Measurements from ENCODE around the gene GAGE12D. TPM values are rescaled to one million over a fixed set of nuclear protein-coding genes. Genes with fewer than 3 reads are reported as not detected.

Gene GAGE12D
- total and polyA plus RNA-seq, 2 donors (not counting 1 experiment from before 2014, with no cell fraction given): not detected

Small RNA genes within 50 kb of the gene (small RNA-seq; reads per million reads assigned to genes)
- not detected for gene GAGE12B (ENCODE audit: insufficient read length, low read depth, low replicate concordance)

Other genes with a start within 250 kb of the GAGE12D start
- not detected in 2 replicates for gene GAGE10, start 238.1 kb upstream of the GAGE12D start, total RNA-seq
- not detected in 2 replicates for gene GAGE10, start 238.1 kb upstream of the GAGE12D start, polyA plus RNA-seq
- gene GAGE12J, start 219.7 kb upstream of the GAGE12D start, total RNA-seq: not detected in 2 replicates
- not detected in 2 replicates for gene GAGE12J, start 219.7 kb upstream of the GAGE12D start, polyA plus RNA-seq
- not detected in 2 replicates for gene GAGE13, start 210.2 kb upstream of the GAGE12D start, total RNA-seq
- not detected in 2 replicates for gene GAGE13, start 210.2 kb upstream of the GAGE12D start, polyA plus RNA-seq
- gene GAGE12C, start 9.6 kb upstream of the GAGE12D start, total RNA-seq: not detected in 2 replicates
- not detected in 2 replicates for gene GAGE12C, start 9.6 kb upstream of the GAGE12D start, polyA plus RNA-seq
- gene GAGE12E, start 9.6 kb downstream of the GAGE12D start, total RNA-seq: not detected in 2 replicates
- gene GAGE12E, start 9.6 kb downstream of the GAGE12D start, polyA plus RNA-seq: not detected in 2 replicates
- not detected in 2 replicates for gene GAGE12F, start 19.1 kb downstream of the GAGE12D start, total RNA-seq
- not detected in 2 replicates for gene GAGE12F, start 19.1 kb downstream of the GAGE12D start, polyA plus RNA-seq
- not detected in 2 replicates for gene GAGE12G, start 28.7 kb downstream of the GAGE12D start, total RNA-seq
- gene GAGE12G, start 28.7 kb downstream of the GAGE12D start, polyA plus RNA-seq: not detected in 2 replicates
- gene GAGE12H, start 38.2 kb downstream of the GAGE12D start, total RNA-seq: not detected in 2 replicates
- not detected in 2 replicates for gene GAGE12H, start 38.2 kb downstream of the GAGE12D start, polyA plus RNA-seq
- gene GAGE2A, start 47.8 kb downstream of the GAGE12D start, total RNA-seq: not detected in 2 replicates
- not detected in 2 replicates for gene GAGE2A, start 47.8 kb downstream of the GAGE12D start, polyA plus RNA-seq
- not detected in 2 replicates for gene GAGE1, start 57.3 kb downstream of the GAGE12D start, total RNA-seq
- gene GAGE1, start 57.3 kb downstream of the GAGE12D start, polyA plus RNA-seq: not detected in 2 replicates
- gene PAGE1, start 154.3 kb downstream of the GAGE12D start, total RNA-seq: not detected in 2 replicates
- not detected in 2 replicates for gene PAGE1, start 154.3 kb downstream of the GAGE12D start, polyA plus RNA-seq